GM12801 (cell line): Measurements from ENCODE around the gene FCF1.

Experiments
- TF ChIP-seq, protein P1 (sequence below): IDR thresholded peaks from one replicate; pipeline ENCODE4 v1.5.1; 2011; ENCODE audit warnings: control low read depth; ENCODE audit not compliant: insufficient read length; ENCODE audit errors: extremely low read depth

Gene FCF1

DNA sequence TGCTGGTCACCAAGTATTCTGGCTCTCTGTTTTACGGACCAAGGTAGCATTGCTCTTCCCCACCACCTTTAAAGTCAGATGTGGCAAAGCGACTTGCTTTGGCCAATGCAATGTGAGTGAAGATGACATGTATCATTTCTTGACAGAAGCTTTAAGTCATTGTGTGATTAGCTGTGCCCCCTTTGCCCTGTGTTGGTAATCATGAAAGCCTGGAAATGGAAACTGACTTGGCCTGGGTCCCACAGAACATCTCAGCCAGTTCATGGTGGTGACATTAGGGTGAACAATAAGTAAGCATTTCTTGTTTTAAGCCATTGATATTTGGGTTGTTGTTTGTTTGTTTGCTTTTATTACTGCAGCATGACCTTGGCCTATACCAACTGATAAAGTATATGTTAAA lies 34.3 kb downstream of the FCF1 start:
- TF ChIP-seq, protein P1, sequence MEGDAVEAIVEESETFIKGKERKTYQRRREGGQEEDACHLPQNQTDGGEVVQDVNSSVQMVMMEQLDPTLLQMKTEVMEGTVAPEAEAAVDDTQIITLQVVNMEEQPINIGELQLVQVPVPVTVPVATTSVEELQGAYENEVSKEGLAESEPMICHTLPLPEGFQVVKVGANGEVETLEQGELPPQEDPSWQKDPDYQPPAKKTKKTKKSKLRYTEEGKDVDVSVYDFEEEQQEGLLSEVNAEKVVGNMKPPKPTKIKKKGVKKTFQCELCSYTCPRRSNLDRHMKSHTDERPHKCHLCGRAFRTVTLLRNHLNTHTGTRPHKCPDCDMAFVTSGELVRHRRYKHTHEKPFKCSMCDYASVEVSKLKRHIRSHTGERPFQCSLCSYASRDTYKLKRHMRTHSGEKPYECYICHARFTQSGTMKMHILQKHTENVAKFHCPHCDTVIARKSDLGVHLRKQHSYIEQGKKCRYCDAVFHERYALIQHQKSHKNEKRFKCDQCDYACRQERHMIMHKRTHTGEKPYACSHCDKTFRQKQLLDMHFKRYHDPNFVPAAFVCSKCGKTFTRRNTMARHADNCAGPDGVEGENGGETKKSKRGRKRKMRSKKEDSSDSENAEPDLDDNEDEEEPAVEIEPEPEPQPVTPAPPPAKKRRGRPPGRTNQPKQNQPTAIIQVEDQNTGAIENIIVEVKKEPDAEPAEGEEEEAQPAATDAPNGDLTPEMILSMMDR, result no peak

DNA sequence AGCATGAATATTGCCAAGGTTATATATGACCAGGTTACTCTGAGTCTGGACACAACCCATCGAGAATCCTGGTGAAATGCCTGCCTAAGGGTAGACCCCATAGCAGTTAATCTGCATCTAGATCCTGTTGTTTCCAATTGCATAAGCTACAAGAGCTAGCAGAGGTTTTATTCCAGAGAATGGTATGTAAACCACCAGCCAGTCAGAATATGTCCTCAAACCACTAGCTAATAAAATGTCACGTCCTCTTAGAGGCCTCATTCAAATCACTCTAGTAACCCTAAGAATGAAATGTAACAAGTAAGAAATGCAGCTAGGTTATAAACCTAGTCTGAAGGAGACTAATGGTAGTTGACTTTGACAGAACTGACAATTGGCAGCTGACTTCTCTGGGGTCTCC lies 41.2 kb downstream of the FCF1 start:
- TF ChIP-seq, protein P1, result no peak

DNA sequence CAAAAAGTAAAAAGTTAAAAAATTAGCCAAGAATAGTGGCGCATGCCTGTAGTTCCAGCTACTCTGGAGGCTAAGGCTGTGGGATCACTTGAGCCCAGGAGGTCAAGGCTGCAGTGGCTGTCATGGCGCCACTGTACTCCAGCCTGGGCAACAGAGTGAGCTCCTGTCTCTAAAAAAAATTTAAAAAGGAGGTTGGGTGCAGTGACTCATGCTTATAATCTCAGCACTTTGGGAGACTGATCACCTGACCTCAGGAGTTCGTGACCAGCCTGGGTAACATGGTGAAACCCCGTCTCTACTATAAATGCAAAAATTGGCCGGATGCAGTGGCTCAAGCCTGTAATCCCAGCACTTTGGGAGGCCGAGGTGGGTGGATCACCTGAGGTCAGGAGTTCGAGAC lies 42.0 kb downstream of the FCF1 start:
- TF ChIP-seq, protein P1, result no peak

DNA sequence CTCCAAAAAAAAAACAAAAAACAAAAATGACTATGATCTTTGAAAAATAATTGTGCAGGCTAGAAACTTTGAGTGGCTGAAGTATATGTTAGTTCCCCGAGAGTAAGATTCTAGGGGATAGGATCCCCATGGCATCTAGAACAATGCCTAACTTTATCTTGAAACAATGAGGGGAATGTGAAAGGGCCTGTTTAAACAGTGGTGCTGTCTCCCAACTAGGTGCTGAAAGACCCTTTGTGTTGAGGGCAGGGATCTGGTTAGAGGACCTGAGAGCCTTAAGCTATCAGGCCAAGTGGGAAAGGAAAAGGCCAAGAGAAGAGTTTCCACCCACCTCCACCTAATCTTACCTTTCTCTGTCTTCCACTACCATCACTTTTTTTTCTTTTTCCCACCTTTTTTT lies 43.4 kb downstream of the FCF1 start:
- TF ChIP-seq, protein P1, result no peak

DNA sequence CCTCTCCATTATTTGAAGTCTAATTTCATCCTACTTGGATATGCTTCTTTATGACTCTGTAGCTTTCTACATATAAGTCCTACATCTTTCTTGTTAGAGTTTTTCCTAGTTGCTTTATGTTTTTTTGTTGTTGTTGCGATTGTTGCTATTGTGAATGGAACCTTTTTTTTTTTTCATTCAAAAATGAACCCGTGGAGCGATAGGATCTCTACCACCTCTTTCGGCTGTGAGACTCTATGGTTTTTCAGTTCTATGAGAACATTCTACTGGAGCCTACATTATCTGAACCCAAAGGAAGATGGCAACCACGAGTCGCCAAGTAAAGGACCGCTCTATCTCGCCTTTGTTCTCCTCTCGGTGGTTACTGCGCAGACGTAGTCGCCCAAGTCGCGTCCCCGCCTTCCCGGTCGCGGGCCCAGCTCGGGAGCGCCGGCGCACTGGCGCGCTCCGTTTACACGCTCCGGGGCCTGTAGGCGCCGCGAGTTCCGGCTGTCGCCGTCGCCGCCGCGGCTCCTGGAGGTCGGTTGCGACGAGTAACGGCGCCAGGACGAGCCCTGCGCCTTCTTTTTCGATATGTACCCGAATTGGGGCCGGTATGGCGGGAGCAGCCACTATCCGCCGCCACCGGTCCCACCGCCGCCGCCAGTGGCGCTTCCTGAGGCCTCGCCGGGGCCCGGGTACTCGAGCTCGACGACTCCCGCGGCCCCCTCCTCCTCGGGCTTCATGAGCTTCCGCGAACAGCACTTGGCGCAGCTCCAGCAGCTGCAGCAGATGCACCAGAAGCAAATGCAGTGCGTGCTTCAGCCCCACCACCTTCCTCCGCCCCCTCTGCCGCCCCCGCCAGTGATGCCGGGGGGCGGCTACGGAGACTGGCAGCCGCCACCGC lies 50.2 kb downstream of the FCF1 start, which contains the start of gene YLPM1:
Gene YLPM1, plus strand, starts transcription at position 400 of the 886 bp plus-strand sequence. Its CDS starts 174 bp downstream, at position 574.
- TF ChIP-seq, protein P1, result no peak

DNA sequence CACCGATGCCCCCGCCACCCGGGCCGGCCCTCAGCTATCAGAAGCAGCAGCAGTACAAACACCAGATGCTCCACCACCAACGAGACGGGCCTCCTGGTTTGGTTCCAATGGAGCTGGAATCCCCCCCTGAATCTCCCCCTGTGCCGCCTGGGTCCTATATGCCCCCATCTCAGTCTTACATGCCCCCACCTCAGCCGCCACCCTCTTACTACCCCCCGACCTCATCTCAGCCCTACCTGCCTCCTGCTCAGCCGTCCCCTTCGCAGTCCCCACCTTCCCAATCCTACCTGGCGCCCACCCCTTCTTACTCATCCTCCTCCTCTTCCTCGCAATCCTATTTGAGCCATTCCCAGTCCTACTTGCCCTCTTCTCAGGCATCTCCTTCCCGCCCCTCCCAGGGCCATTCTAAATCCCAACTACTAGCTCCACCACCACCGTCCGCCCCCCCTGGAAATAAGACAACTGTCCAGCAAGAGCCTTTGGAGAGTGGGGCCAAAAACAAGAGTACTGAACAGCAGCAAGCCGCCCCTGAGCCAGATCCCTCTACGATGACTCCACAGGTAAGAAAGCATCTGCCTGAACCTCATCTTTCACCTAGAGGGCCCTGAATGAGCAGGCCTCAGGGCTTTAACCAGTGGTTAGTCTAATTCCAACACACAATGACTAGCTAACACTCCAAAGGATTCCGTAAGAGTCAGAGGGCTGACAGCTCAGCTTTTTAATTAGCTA lies 51.0 kb downstream of the FCF1 start:
- TF ChIP-seq, protein P1, result no peak

DNA sequence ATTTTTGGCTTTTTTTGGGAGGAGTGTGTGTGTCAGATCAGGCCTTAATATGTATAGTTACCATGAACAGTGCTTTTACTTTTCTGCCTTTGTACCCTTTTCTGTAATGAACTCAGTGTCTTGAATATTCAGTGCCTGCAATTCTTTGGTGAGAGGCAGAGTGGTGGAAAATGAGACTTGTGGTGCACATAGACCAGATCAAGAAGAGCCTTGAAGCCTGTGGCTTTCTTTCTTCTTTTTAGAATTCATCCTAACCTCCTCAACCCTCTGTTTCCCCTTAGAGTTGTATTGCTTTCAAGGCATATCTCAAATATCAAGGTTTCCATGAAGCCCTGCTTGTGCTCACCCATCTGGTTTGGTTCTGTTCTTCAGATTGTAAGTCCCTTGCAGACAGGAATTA lies 52.8 kb downstream of the FCF1 start:
- TF ChIP-seq, protein P1, result no peak
